Measurements from ENCODE around the gene FHAD1.

DNA sequence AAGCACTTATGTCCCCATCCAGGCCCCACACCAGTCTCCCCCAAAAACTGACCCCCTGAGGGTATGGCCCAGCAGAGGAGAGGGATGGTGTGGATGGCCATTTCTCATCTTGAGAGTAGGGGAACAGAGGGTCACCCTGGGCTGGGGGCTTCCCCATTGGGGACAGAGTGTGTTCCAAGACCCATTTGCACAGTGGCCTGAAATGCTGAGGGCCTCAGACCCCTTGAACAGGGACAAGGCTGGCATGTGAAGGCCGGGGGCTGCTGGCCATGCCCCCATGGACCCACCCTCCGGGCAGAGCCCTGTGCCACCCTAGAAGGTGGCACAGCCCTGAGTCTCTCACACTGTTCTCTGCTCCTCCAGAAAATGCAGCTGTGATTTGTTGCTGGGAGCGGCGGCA, 199.2 kb downstream of the FHAD1 start:
- TF ChIP-seq, protein P1, sequence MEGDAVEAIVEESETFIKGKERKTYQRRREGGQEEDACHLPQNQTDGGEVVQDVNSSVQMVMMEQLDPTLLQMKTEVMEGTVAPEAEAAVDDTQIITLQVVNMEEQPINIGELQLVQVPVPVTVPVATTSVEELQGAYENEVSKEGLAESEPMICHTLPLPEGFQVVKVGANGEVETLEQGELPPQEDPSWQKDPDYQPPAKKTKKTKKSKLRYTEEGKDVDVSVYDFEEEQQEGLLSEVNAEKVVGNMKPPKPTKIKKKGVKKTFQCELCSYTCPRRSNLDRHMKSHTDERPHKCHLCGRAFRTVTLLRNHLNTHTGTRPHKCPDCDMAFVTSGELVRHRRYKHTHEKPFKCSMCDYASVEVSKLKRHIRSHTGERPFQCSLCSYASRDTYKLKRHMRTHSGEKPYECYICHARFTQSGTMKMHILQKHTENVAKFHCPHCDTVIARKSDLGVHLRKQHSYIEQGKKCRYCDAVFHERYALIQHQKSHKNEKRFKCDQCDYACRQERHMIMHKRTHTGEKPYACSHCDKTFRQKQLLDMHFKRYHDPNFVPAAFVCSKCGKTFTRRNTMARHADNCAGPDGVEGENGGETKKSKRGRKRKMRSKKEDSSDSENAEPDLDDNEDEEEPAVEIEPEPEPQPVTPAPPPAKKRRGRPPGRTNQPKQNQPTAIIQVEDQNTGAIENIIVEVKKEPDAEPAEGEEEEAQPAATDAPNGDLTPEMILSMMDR (IDR thresholded peaks at IDR 0.05): no peak
- TF ChIP-seq EP300 (IDR thresholded peaks at IDR 0.05) (no peak), POLR2A (IDR thresholded peaks at IDR 0.05) (no peak)

All from upper lobe of left lung (tissue), 4 donors.